HepG2 (cell line): ENCODE data around the gene FSD2. TPM values are rescaled to one million over a fixed set of nuclear protein-coding genes. Genes with fewer than 3 reads are reported as not detected.

Source experiments
- AGO2 ChIP-seq: fragments of 200-400 bp; formaldehyde crosslinking; optimal IDR thresholded peaks from 2 replicates; pipeline ENCODE3; 2017; ENCODE audit warnings: mild to moderate bottlenecking, low read depth, low read length, moderate library complexity
- ATF1 ChIP-seq: IDR thresholded peaks from 2 replicates; pipeline ENCODE4 v1.6.1; 2016; ENCODE audit warnings: mild to moderate bottlenecking, control low read depth
- GPN1 ChIP-seq: sonication (generic); formaldehyde crosslinking; IDR thresholded peaks from 2 replicates; pipeline ENCODE4 v1.5.1; 2020; ENCODE audit warnings: missing genetic modification reagents, borderline replicate concordance
- KIAA2018 ChIP-seq: sonication (generic); formaldehyde crosslinking; IDR thresholded peaks from 2 replicates; pipeline ENCODE4 v1.5.0; 2020; ENCODE audit warnings: mild to moderate bottlenecking, missing genetic modification reagents, borderline replicate concordance
- MTF1 ChIP-seq: sonication (generic); formaldehyde crosslinking; IDR thresholded peaks from 2 replicates; pipeline ENCODE4 v1.5.0; 2020; ENCODE audit warnings: missing genetic modification reagents
- TCF7 ChIP-seq: sonication (generic); IDR thresholded peaks from 2 replicates; pipeline ENCODE4 v1.6.1; 2016; ENCODE audit warnings: antibody characterized with exemption, low read depth
- ZKSCAN8 ChIP-seq: IDR thresholded peaks from 2 replicates; pipeline ENCODE4 v1.6.1; 2016; ENCODE audit warnings: borderline replicate concordance, missing genetic modification reagents, missing compliant biosample characterization
- ZNF121 ChIP-seq: sonication (generic); formaldehyde crosslinking; IDR thresholded peaks from 2 replicates; pipeline ENCODE4 v1.5.0; 2020; ENCODE audit warnings: mild to moderate bottlenecking, missing genetic modification reagents
- ZNF430 ChIP-seq: sonication (generic); formaldehyde crosslinking; IDR thresholded peaks from 2 replicates; pipeline ENCODE4 v1.9.0; 2021; ENCODE audit warnings: mild to moderate bottlenecking, missing genetic modification reagents
- ZNF432 ChIP-seq: sonication (generic); formaldehyde crosslinking; IDR thresholded peaks from 2 replicates; pipeline ENCODE4 v1.5.0; 2020; ENCODE audit warnings: missing genetic modification reagents, mild to moderate bottlenecking, borderline replicate concordance
- polyA plus RNA-seq, 8 experiments: library from polyadenylated mRNA; depleted of rRNA in 3 of 8; stranded (reverse) in 7 of 8; unstranded in 1 of 8; fragments of >200 nt; fragmentation: Illumina TruSeq in 4 of 8; extraction: Trizol in 4 of 8; gene quantifications; 2 replicates each; pipeline versions ENCODE4 v1.2.1 to v1.2.3, GENCODE V29; 2011 to 2016; ENCODE audit warnings: low read depth in 4 of 8, missing spikeins in 1 of 8, mixed read lengths in 1 of 8; ENCODE audit not compliant: insufficient read depth in 1 of 8
- total RNA-seq, 5 experiments: library from RNA; depleted of rRNA; stranded (reverse); fragments of >200 nt; fragmentation: Illumina TruSeq; extraction: Trizol; gene quantifications; 2 replicates each; pipeline ENCODE4 v1.2.3, GENCODE V29; 2016; ENCODE audit warnings: low read depth in 1 of 5
- TF ChIP-seq, protein P1 (sequence below): sonication (generic); formaldehyde crosslinking; IDR thresholded peaks from 2 replicates; pipeline ENCODE4 v1.4.0; 2020; ENCODE audit warnings: mild to moderate bottlenecking, missing genetic modification reagents

The FSD2 gene
- total and polyA plus RNA-seq, 2 of the 13 experiments (the other 11 are each of a cell fraction or from before 2014, with no cell fraction given): not detected

DNA sequence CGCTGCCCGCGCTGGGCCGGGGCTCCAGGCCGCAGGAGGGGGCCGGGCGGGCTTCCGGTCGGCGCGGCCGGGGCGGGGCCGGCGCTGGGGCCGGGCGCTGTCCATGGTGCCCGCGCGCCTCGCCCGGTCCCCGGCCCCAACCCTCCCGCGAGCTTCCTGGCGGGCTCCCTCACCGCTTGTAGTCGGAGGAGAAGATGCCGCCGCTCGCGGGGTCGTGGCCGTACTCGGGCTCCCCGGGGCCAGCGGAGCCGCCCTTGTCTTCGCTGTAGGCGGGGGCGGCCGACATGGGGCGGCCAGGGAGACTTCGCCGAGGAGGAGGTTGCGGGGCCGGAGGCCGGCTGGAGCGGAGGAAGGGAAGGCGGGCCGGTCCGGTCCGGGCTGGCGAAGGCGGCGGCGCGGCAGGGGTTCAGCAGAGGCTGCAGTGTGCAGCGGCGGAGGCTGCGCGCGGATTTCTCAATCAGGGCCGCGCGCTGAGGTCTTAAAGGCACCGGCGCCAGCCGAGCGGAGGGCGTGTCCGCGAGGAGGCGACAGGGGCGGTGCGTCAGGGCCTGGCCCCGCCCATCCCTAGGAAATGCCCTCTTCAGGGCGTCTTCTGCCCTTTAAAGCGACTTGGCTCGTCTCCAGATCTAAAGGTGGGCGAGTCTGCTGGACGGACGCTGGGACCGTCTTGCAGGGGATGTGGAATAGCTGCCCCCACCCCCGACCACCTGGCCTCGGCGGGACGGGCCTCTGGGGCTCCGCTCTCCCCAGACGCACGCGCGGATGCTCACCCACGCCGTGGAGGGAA, 96.3 kb downstream of the FSD2 start, which contains the start of gene AP3B2 (continued):
- TF ChIP-seq, protein P1, sequence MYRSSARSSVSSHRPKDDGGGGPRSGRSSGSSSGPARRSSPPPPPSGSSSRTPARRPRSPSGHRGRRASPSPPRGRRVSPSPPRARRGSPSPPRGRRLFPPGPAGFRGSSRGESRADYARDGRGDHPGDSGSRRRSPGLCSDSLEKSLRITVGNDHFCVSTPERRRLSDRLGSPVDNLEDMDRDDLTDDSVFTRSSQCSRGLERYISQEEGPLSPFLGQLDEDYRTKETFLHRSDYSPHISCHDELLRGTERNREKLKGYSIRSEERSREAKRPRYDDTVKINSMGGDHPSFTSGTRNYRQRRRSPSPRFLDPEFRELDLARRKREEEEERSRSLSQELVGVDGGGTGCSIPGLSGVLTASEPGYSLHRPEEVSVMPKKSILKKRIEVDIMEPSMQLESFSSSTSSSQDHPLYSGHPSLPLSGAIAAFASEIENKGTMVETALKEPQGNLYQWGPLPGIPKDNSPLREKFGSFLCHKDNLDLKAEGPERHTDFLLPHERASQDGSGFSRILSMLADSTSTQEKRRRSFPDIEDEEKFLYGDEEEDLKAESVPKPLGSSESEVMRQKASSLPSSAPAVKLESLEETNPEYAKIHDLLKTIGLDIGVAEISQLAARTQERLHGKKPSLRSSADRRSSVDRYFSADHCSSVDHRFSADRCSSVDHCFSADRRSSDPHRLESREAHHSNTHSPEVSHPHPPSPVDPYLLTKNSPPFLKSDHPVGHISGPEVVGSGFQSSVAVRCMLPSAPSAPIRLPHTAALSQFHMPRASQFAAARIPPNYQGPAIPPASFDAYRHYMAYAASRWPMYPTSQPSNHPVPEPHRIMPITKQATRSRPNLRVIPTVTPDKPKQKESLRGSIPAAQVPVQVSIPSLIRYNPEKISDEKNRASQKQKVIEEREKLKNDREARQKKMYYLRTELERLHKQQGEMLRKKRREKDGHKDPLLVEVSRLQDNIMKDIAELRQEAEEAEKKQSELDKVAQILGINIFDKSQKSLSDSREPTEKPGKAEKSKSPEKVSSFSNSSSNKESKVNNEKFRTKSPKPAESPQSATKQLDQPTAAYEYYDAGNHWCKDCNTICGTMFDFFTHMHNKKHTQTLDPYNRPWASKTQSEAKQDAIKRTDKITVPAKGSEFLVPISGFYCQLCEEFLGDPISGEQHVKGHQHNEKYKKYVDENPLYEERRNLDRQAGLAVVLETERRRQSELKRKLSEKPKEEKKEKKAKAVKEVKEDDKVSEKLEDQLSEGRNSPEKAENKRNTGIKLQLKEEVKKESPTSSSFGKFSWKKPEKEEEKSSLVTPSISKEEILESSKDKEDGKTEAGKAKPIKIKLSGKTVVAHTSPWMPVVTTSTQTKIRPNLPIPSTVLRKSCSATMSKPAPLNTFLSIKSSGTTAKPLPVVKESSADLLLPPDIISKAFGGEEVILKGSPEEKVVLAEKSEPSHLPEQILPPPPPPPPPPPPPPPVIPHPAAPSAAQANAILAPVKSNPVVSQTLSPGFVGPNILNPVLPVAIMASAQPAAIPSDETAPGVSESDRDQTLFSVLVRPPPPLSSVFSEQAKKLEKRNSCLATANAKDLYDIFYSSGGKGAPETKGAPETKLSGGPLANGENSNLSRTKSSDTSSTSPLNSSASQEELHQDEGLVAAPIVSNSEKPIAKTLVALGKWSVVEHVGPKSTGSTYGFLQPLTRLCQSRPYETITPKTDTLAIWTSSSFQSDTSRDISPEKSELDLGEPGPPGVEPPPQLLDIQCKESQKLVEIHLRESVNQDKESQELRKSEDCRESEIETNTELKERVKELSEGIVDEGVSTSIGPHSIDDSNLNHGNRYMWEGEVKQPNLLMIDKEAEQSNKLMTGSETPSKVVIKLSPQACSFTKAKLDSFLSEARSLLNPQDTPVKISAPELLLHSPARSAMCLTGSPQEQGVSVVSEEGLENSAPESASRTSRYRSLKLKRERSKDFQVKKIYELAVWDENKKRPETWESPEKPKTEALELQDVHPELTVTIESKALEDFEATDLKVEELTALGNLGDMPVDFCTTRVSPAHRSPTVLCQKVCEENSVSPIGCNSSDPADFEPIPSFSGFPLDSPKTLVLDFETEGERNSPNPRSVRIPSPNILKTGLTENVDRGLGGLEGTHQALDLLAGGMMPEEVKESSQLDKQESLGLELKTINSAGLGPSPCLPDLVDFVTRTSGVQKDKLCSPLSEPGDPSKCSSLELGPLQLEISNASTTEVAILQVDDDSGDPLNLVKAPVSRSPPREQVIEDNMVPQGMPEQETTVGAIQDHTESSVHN (CRISPR knock-in tag): no peak
- no peak for TF ChIP-seq MTF1 (CRISPR knock-in tag)
- TF ChIP-seq ZNF432 (CRISPR knock-in tag): no peak
- TF ChIP-seq GPN1 (CRISPR knock-in tag): no peak
- no peak for TF ChIP-seq KIAA2018 (CRISPR knock-in tag)
- TF ChIP-seq ZKSCAN8: no peak
- TF ChIP-seq ZNF121 (CRISPR knock-in tag): no peak
- no peak for TF ChIP-seq TCF7
- no peak for TF ChIP-seq AGO2
- no peak for TF ChIP-seq ATF1 (CRISPR knock-in tag)
- TF ChIP-seq ZNF430: no peak
